ENCODE data around the gene RNU7-1.

The RNU7-1 gene

GRCh38 chr12:6914246-6914946 lies 29.2 kb upstream of the RNU7-1 start, which contains the start of gene ENO2:
Gene ENO2, plus strand, starts transcription at chr12:6914580. Its CDS starts 1,253 bp downstream, at chr12:6915833.
- no peak for TF ChIP-seq CTCF (IDR thresholded peaks at IDR 0.05; ENCODE audit: insufficient read depth, low read depth, low read length, missing control alignments)
- peak; percentile 72 for DNase-seq (ENCODE audit: low read depth)
- peak within 1 kb of the TSS; percentile 75 for H3K4me3 ChIP-seq (ENCODE audit: low read depth, low read length)

GRCh38 chr12:6914947-6915788 lies 28.4 kb upstream of the RNU7-1 start:
- no peak for TF ChIP-seq CTCF (IDR thresholded peaks at IDR 0.05; ENCODE audit: insufficient read depth, low read depth, low read length, missing control alignments)
- H3K4me3 ChIP-seq (ENCODE audit: low read depth, low read length): peak overlapping the region; percentile 75
- no peak for DNase-seq (ENCODE audit: low read depth)

- DNase-seq (ENCODE audit: low read depth): no peak
These were observed 27.8 kb upstream of the RNU7-1 start for GRCh38 chr12:6915789-6916285.

GRCh38 chr12:6916426-6917200 lies 27.0 kb upstream of the RNU7-1 start:
- TF ChIP-seq CTCF (IDR thresholded peaks at IDR 0.05; ENCODE audit: insufficient read depth, low read depth, low read length, missing control alignments): no peak
- DNase-seq (ENCODE audit: low read depth): no peak
- H3K4me3 ChIP-seq (ENCODE audit: low read depth, low read length): no peak overlapping the region

More at GRCh38 chr12:6915789-6916285, 27.8 kb upstream of the RNU7-1 start:
- TF ChIP-seq CTCF (IDR thresholded peaks at IDR 0.05; ENCODE audit: insufficient read depth, low read depth, low read length, missing control alignments): no peak
- peak overlapping the region; percentile 75 for H3K4me3 ChIP-seq (ENCODE audit: low read depth, low read length)

GRCh38 chr12:6917491-6918231 lies 26.0 kb upstream of the RNU7-1 start:
- no peak for TF ChIP-seq CTCF (IDR thresholded peaks at IDR 0.05; ENCODE audit: insufficient read depth, low read depth, low read length, missing control alignments)
- H3K4me3 ChIP-seq (ENCODE audit: low read depth, low read length): no peak overlapping the region
- no peak for DNase-seq (ENCODE audit: low read depth)

GRCh38 chr12:6919588-6919987 lies 24.0 kb upstream of the RNU7-1 start:
- no peak for TF ChIP-seq CTCF (IDR thresholded peaks at IDR 0.05; ENCODE audit: insufficient read depth, low read depth, low read length, missing control alignments)
- H3K4me3 ChIP-seq (ENCODE audit: low read depth, low read length): no peak overlapping the region
- DNase-seq (ENCODE audit: low read depth): no peak

Measured in GM12865 (cell line).